Upper lobe of left lung (tissue), 6 donors: ENCODE results near the gene ELK3. TPM values are rescaled to one million over a fixed set of nuclear protein-coding genes. Genes with fewer than 3 reads are reported as not detected.

Experiments used
- ATAC-seq, 2 donors: fragments of 200-7000 bp; cut with Tn5 transposase; one replicate each; pipeline ENCODE4 v1.9.1; 2022; ENCODE audit warnings: mild to moderate bottlenecking in 2 of 2, moderate library complexity in 2 of 2; ENCODE audit not compliant: low FRiP score in 2 of 2
- DNase-seq, 2 donors: peaks; one replicate each; pipeline ENCODE4 v3.0.0-alpha.2; 2019 to 2020
- H3K27ac ChIP-seq, 4 donors: fragments of 200-600 bp; sonication (generic); one replicate each; pipeline ENCODE4 v1.5.1; 2016 to 2019
- H3K27me3 ChIP-seq, 4 donors: fragments of 200-600 bp; sonication (generic); one replicate each; pipeline ENCODE4 v1.5.1; 2017 to 2019
- H3K36me3 ChIP-seq, 4 donors: fragments of 200-600 bp; sonication (generic); one replicate each; pipeline ENCODE4 v1.5.1; 2016 to 2019
- H3K4me1 ChIP-seq, 4 donors: fragments of 200-600 bp; sonication (generic); one replicate each; pipeline ENCODE4 v1.5.1; 2018 to 2019
- H3K4me3 ChIP-seq, 4 donors: fragments of 200-600 bp; sonication (generic); one replicate each; pipeline ENCODE4 v1.5.1; 2017 to 2019; ENCODE audit warnings: mild to moderate bottlenecking in 2 of 4, moderate library complexity in 1 of 4
- H3K9me3 ChIP-seq, 4 donors: fragments of 200-600 bp; sonication (generic); one replicate each; pipeline ENCODE4 v1.5.1; 2018 to 2019
- CTCF ChIP-seq, 6 experiments: fragments of 450-650 bp in 4 of 6; fragments of 200-600 bp in 2 of 6; sonication (generic) in 2 of 6; IDR thresholded peaks; one replicate each; pipeline ENCODE4 v1.5.1; 2016 to 2019; ENCODE audit warnings: antibody characterized with exemption in 6 of 6
- EP300 ChIP-seq, 4 donors: sonication (generic); formaldehyde crosslinking; IDR thresholded peaks; one replicate each; pipeline ENCODE4 v1.5.1; 2017; ENCODE audit warnings: antibody characterized with exemption in 4 of 4, control low read depth in 2 of 4
- POLR2A ChIP-seq, 4 donors: fragments of 450-650 bp; IDR thresholded peaks; one replicate each; pipeline ENCODE4 v1.5.1; 2016 to 2017; ENCODE audit warnings: antibody characterized with exemption in 4 of 4, mild to moderate bottlenecking in 2 of 4
- POLR2AphosphoS5 ChIP-seq, 2 donors: sonication (generic); formaldehyde crosslinking; IDR thresholded peaks; one replicate each; pipeline ENCODE4 v1.5.1; 2017; ENCODE audit warnings: antibody characterized with exemption in 2 of 2
- WGBS, 2 donors: methylation state at CpG; one replicate each; pipeline ENCODE4 v1.1.5; 2017 to 2018; 5-methylcytosine and 5-hydroxymethylcytosine counted together
- total RNA-seq, 6 donors: library from RNA; depleted of rRNA in 4 of 6; stranded (reverse); fragments of >200 nt in 4 of 6; gene quantifications; one replicate each; pipeline versions ENCODE4 v1.1.0 to v1.2.1, GENCODE V29; 2016 to 2021
- donor health status: DM: no; HTN: no; CAD: no; lungs with moderate emphysema.
- donor health status: DM: no; HTN: yes; CAD: no; lungs with severe emphysema.

ELK3 gene
- total RNA-seq, 6 donors from 2014 or later, result 7.3 to 38.4 (median 22.1) TPM

- Histone ChIP-seq H3K27me3 (no peaks in the 10 kb centered on the region), H3K27ac (no peak overlapping the region), H3K4me3 (no peak overlapping the region), H3K9me3 (no peaks in the 10 kb centered on the region), H3K36me3 (peaks cover 0 to 63% (median 15%) of the 10 kb centered on the region in 4 donors), H3K4me1 (no peaks in the 10 kb centered on the region)
- ATAC-seq (no peak), DNase-seq (no peak)
- TF ChIP-seq POLR2AphosphoS5 (IDR thresholded peaks at IDR 0.05) (no peak), EP300 (IDR thresholded peaks at IDR 0.05) (no peak), CTCF (IDR thresholded peaks at IDR 0.05) (no peak), POLR2A (IDR thresholded peaks at IDR 0.05) (no peak)
- WGBS, 2 donors, result 74 to 80% methylated on average over 8 of the region's 8 CpGs
These were observed 77.5 kb downstream of the ELK3 start for GRCh38 chr12:96271469-96272199.

- ATAC-seq (no peak), DNase-seq (no peak)
- Histone ChIP-seq H3K4me1 (no peaks in the 10 kb centered on the region), H3K27me3 (no peaks in the 10 kb centered on the region), H3K36me3 (peaks cover 0 to 71% (median 14%) of the 10 kb centered on the region in 4 donors), H3K9me3 (no peaks in the 10 kb centered on the region), H3K27ac (no peak overlapping the region), H3K4me3 (no peak overlapping the region)
- TF ChIP-seq POLR2A (IDR thresholded peaks at IDR 0.05), result no peak
- TF ChIP-seq EP300 (IDR thresholded peaks at IDR 0.05), result no peak
- TF ChIP-seq CTCF (IDR thresholded peaks at IDR 0.05), result no peak
- no peak for TF ChIP-seq POLR2AphosphoS5 (IDR thresholded peaks at IDR 0.05)
These were observed 80.2 kb downstream of the ELK3 start for GRCh38 chr12:96274331-96274730.

GRCh38 chr12:96285158-96285557 is 91.0 kb downstream of the ELK3 start:
- H3K36me3 ChIP-seq, result peaks cover 16 to 96% (median 39%) of the 10 kb centered on the region in 4 donors
- H3K4me3 ChIP-seq, result no peak overlapping the region
- DNase-seq, result no peak
- TF ChIP-seq POLR2A (IDR thresholded peaks at IDR 0.05) (no peak), CTCF (IDR thresholded peaks at IDR 0.05) (no peak), EP300 (IDR thresholded peaks at IDR 0.05) (no peak), POLR2AphosphoS5 (IDR thresholded peaks at IDR 0.05) (no peak)
- H3K4me1 ChIP-seq, result no peaks in the 10 kb centered on the region
- no peaks in the 10 kb centered on the region for H3K9me3 ChIP-seq
- H3K27ac ChIP-seq, result peak overlapping the region in 1 of 4 donors; percentile 1
- no peaks in the 10 kb centered on the region for H3K27me3 ChIP-seq
- ATAC-seq, result no peak

GRCh38 chr12:96289067-96289466 is 94.9 kb downstream of the ELK3 start:
- TF ChIP-seq CTCF (IDR thresholded peaks at IDR 0.05), result no peak
- TF ChIP-seq POLR2AphosphoS5 (IDR thresholded peaks at IDR 0.05), result no peak
- no peak for TF ChIP-seq EP300 (IDR thresholded peaks at IDR 0.05)
- no peak for TF ChIP-seq POLR2A (IDR thresholded peaks at IDR 0.05)
- H3K4me1 ChIP-seq, result no peaks in the 10 kb centered on the region
- no peak overlapping the region for H3K27ac ChIP-seq
- H3K4me3 ChIP-seq, result no peak overlapping the region
- H3K36me3 ChIP-seq, result peaks cover 14 to 71% (median 26%) of the 10 kb centered on the region in 4 donors
- DNase-seq (no peak), ATAC-seq (no peak)
- H3K9me3 ChIP-seq, result no peaks in the 10 kb centered on the region
- no peaks in the 10 kb centered on the region for H3K27me3 ChIP-seq
- 78 to 90% methylated on average over 5 of the region's 5 CpGs for WGBS, 2 donors

GRCh38 chr12:96293093-96293492 is 98.9 kb downstream of the ELK3 start:
- DNase-seq, result no peak
- H3K27me3 ChIP-seq, result no peaks in the 10 kb centered on the region
- H3K36me3 ChIP-seq, result peaks cover 7 to 46% (median 9%) of the 10 kb centered on the region in 4 donors
- 93 to 100% methylated on average over 2 of the region's 2 CpGs for WGBS, 2 donors
- TF ChIP-seq POLR2A (IDR thresholded peaks at IDR 0.05) (no peak), CTCF (IDR thresholded peaks at IDR 0.05) (no peak), POLR2AphosphoS5 (IDR thresholded peaks at IDR 0.05) (no peak), EP300 (IDR thresholded peaks at IDR 0.05) (no peak)
- no peaks in the 10 kb centered on the region for H3K9me3 ChIP-seq
- H3K4me1 ChIP-seq, result no peaks in the 10 kb centered on the region
- no peak overlapping the region for H3K4me3 ChIP-seq
- no peak for ATAC-seq
- H3K27ac ChIP-seq, result no peak overlapping the region
